Keratinocyte (primary cell): ENCODE results near the gene CATSPERZ. TPM values are rescaled to one million over a fixed set of nuclear protein-coding genes. Genes with fewer than 3 reads are reported as not detected.

Source experiments
- DNase-seq: peaks from one replicate; pipeline ENCODE4 v3.0.0-alpha.2; 2011; ENCODE audit warnings: low read depth, missing footprints, low spot score
- FAIRE-seq: peaks from 2 replicates; lab custom pipeline; 2011; peaks lifted over from hg19 to GRCh38; lab: Jason Lieb, UNC
- H2AFZ ChIP-seq: 2 replicates; pipeline ENCODE4 v1.6.0; 2012; ENCODE audit warnings: low read length, control low read depth, inconsistent platforms; ENCODE audit not compliant: control insufficient read depth
- H3K27ac ChIP-seq: 2 replicates; pipeline ENCODE4 v1.5.1; 2011; ENCODE audit warnings: low read length; ENCODE audit not compliant: control insufficient read depth, insufficient read depth
- H3K27me3 ChIP-seq: 3 replicates; pipeline ENCODE4 v1.6.0; 2011; ENCODE audit warnings: low read length; ENCODE audit not compliant: control insufficient read depth, insufficient read depth; ENCODE audit errors: extremely low read depth
- H3K36me3 ChIP-seq, 2 experiments: 2 replicates in 1 of 2; 3 replicates in 1 of 2; pipeline ENCODE4 v1.5.1; 2011; ENCODE audit warnings: low read length in 2 of 2, mild to moderate bottlenecking in 1 of 2; ENCODE audit not compliant: control insufficient read depth in 2 of 2, insufficient read depth in 2 of 2; ENCODE audit errors: extremely low read depth in 1 of 2
- H3K4me1 ChIP-seq: 3 replicates; pipeline ENCODE4 v1.5.1; 2011; ENCODE audit warnings: low read length; ENCODE audit not compliant: control insufficient read depth, insufficient read depth; ENCODE audit errors: extremely low read depth
- H3K4me2 ChIP-seq: 3 replicates; pipeline ENCODE4 v1.6.0; 2011; ENCODE audit warnings: low read depth, low read length; ENCODE audit not compliant: control insufficient read depth, insufficient read depth; ENCODE audit errors: extremely low read depth
- H3K4me3 ChIP-seq, 3 experiments: fragments of 200-600 bp in 1 of 3; sonication (generic) in 1 of 3; 2 replicates in 2 of 3; 3 replicates in 1 of 3; pipeline ENCODE4 v1.5.1; 2011 to 2016; ENCODE audit warnings: low read length in 3 of 3, mild to moderate bottlenecking in 3 of 3, control low read depth in 2 of 3, inconsistent platforms in 1 of 3, low read depth in 1 of 3, mixed read lengths in 1 of 3, mixed run types in 1 of 3, moderate library complexity in 1 of 3; ENCODE audit not compliant: control insufficient read depth in 2 of 3, insufficient read depth in 2 of 3; ENCODE audit errors: extremely low read depth in 1 of 3
- H3K79me2 ChIP-seq: 2 replicates; pipeline ENCODE4 v1.6.0; 2012; ENCODE audit warnings: low read length; ENCODE audit not compliant: control insufficient read depth, insufficient read depth
- H3K9ac ChIP-seq: 3 replicates; pipeline ENCODE4 v1.6.0; 2011; ENCODE audit warnings: low read length; ENCODE audit not compliant: control insufficient read depth, insufficient read depth; ENCODE audit errors: extremely low read depth
- H3K9me1 ChIP-seq: 3 replicates; pipeline ENCODE4 v1.6.0; 2011; ENCODE audit warnings: low read length; ENCODE audit not compliant: control insufficient read depth, insufficient read depth; ENCODE audit errors: extremely low read depth
- H3K9me3 ChIP-seq: 2 replicates; pipeline ENCODE4 v1.5.1; 2012; ENCODE audit warnings: low read depth, low read length; ENCODE audit not compliant: control insufficient read depth
- H4K20me1 ChIP-seq: 3 replicates; pipeline ENCODE4 v1.6.0; 2011; ENCODE audit warnings: low read length; ENCODE audit not compliant: control insufficient read depth, insufficient read depth; ENCODE audit errors: extremely low read depth
- EZH2 ChIP-seq: IDR thresholded peaks from one replicate; pipeline ENCODE4 v1.6.1; 2012; ENCODE audit warnings: inconsistent platforms, mild to moderate bottlenecking, low read length, moderate library complexity
- dilution Hi-C: fragments of 300-500 bp; cut with MboI; formaldehyde crosslinking; loops from one replicate; pipeline ENCODE4 v1.7.0; 2020; ENCODE audit warnings: low sequenced_read_pairs; ENCODE audit not compliant: extremely low pct_ligation_motif_present
- polyA plus RNA-seq, 5 experiments: library from polyadenylated mRNA; depleted of rRNA in 3 of 5; stranded (reverse) in 3 of 5; stranded (forward) in 1 of 5; unstranded in 1 of 5; fragments of >200 nt; gene quantifications; 1 replicate in 1 of 5; 2 replicates in 3 of 5; 3 replicates in 1 of 5; pipeline versions ENCODE4 v1.2.1 to v1.2.3, GENCODE V29; 2011 to 2012; ENCODE audit warnings: missing spikeins in 2 of 5, low read depth in 1 of 5, low replicate concordance in 1 of 5
- TF ChIP-seq, protein P1 (sequence below), 3 experiments: IDR thresholded peaks in 1 of 3; conservative IDR thresholded peaks in 1 of 3; optimal IDR thresholded peaks in 1 of 3; 2 replicates in 2 of 3; 3 replicates in 1 of 3; pipeline versions ENCODE3 to v1.5.1; 2011; ENCODE audit warnings: low read length in 3 of 3, mild to moderate bottlenecking in 3 of 3, moderate library complexity in 2 of 3, control low read depth in 1 of 3, inconsistent platforms in 1 of 3; ENCODE audit not compliant: insufficient read depth in 2 of 3; ENCODE audit errors: extremely low read depth in 1 of 3

CATSPERZ gene
- polyA plus RNA-seq, 1 donor (not counting 4 experiments of a cell fraction or from before 2014, with no cell fraction given) = 0.29 TPM

DNA sequence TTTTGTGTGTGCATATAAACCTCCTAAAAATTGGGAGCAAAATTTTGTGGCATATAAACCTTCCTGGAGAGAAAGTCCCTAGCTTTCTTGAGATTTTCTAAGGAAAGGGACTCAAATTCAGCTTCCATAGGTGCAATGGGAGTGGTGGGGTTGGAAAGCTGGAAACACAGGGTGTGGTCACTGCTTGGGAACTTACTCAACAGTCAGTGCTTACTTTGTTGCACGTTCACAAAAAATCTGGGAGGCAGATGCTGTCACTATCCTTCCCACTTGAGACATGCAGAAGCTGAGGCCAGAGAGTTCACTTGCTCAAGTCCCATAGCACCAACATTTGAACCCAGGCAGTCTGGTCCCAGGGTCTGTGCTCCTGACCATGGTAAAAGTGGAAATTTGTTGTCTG lies 3.9 kb upstream of the CATSPERZ start:
- no peaks in the 10 kb centered on the region for H3K79me2 ChIP-seq
- H3K27ac ChIP-seq = no peak overlapping the region
- no peaks in the 10 kb centered on the region for H3K9me1 ChIP-seq
- H3K27me3 ChIP-seq = peaks cover 68% of the 10 kb centered on the region
- no peak overlapping the region for H3K4me3 ChIP-seq
- H3K9me3 ChIP-seq = no peaks in the 10 kb centered on the region
- dilution Hi-C loops = no loop called here
- no peak for DNase-seq
- FAIRE-seq = no peak
- no peaks in the 10 kb centered on the region for H3K36me3 ChIP-seq
- H3K4me2 ChIP-seq = no peak overlapping the region
- TF ChIP-seq EZH2 = no peak
- TF ChIP-seq, protein P1, sequence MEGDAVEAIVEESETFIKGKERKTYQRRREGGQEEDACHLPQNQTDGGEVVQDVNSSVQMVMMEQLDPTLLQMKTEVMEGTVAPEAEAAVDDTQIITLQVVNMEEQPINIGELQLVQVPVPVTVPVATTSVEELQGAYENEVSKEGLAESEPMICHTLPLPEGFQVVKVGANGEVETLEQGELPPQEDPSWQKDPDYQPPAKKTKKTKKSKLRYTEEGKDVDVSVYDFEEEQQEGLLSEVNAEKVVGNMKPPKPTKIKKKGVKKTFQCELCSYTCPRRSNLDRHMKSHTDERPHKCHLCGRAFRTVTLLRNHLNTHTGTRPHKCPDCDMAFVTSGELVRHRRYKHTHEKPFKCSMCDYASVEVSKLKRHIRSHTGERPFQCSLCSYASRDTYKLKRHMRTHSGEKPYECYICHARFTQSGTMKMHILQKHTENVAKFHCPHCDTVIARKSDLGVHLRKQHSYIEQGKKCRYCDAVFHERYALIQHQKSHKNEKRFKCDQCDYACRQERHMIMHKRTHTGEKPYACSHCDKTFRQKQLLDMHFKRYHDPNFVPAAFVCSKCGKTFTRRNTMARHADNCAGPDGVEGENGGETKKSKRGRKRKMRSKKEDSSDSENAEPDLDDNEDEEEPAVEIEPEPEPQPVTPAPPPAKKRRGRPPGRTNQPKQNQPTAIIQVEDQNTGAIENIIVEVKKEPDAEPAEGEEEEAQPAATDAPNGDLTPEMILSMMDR (optimal IDR thresholded peaks at IDR 0.05 in 1 of 3, IDR thresholded peaks at IDR 0.05 in 1 of 3, conservative IDR thresholded peaks at IDR 0.05 in 1 of 3; ENCODE audit: extremely low read depth in 1 of 3, insufficient read depth in 2 of 3, low read length in 3 of 3) = no peak
- H2AFZ ChIP-seq = no peak overlapping the region
- H3K4me1 ChIP-seq = peaks cover 21% of the 10 kb centered on the region
- no peaks in the 10 kb centered on the region for H4K20me1 ChIP-seq
- H3K9ac ChIP-seq = no peak overlapping the region

DNA sequence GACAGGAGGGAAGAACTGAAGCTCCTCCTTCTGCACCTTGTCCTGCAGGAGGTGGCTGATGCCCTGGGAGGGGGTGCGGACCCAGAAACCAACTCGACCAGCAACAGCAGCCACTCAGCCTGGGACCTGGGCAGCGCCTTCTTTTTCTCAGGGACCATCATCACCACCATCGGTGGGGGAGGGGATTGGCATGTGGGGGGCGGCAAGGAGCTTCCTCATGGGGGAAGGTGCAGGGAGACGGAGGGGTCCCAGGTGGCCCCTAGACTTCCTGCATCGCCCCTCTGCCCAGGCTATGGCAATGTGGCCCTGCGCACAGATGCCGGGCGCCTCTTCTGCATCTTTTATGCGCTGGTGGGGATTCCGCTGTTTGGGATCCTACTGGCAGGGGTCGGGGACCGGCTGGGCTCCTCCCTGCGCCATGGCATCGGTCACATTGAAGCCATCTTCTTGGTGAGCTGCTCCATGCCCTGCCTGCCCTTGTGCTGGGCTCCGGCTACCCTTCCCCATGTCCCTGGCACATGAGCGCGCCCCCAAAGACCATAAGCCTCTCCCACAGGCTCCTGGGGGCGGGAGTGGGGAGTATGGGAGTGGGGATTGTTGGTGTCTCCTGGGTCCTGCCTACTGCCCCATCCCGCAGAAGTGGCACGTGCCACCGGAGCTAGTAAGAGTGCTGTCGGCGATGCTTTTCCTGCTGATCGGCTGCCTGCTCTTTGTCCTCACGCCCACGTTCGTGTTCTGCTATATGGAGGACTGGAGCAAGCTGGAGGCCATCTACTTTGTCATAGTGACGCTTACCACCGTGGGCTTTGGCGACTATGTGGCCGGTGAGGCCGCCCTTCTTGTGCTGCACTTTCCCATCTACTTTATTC lies 3.1 kb upstream of the CATSPERZ start:
- TF ChIP-seq EZH2 = no peak
- TF ChIP-seq, protein P1 (optimal IDR thresholded peaks at IDR 0.05 in 1 of 3, IDR thresholded peaks at IDR 0.05 in 1 of 3, conservative IDR thresholded peaks at IDR 0.05 in 1 of 3; ENCODE audit: extremely low read depth in 1 of 3, insufficient read depth in 2 of 3, low read length in 3 of 3) = no peak
- Histone ChIP-seq H3K27ac (no peak overlapping the region), H3K9me3 (no peaks in the 10 kb centered on the region), H3K4me1 (peaks cover 20% of the 10 kb centered on the region), H3K4me3 (no peak overlapping the region), H3K9me1 (no peaks in the 10 kb centered on the region), H3K9ac (no peak overlapping the region), H3K36me3 (no peaks in the 10 kb centered on the region), H3K27me3 (peaks cover 60% of the 10 kb centered on the region), H3K4me2 (no peak overlapping the region), H2AFZ (no peak overlapping the region), H4K20me1 (no peaks in the 10 kb centered on the region), H3K79me2 (no peaks in the 10 kb centered on the region)
- dilution Hi-C loops = no loop called here
- no peak for FAIRE-seq
- DNase-seq = no peak
